Gastroesophageal sphincter (tissue), 4 donors: Measurements from ENCODE around the gene HS1BP3. TPM values are rescaled to one million over a fixed set of nuclear protein-coding genes. Genes with fewer than 3 reads are reported as not detected.

ENCODE experiments used
- ATAC-seq: fragments of 150-250 bp; one replicate; pipeline ENCODE4 v1.9.1; 2016; ENCODE audit warnings: mild to moderate bottlenecking, moderate library complexity
- H3K27ac ChIP-seq, 4 donors: fragments of 200-600 bp; sonication (generic) in 3 of 4; 1 replicate in 3 of 4; 2 replicates in 1 of 4; pipeline ENCODE4 v1.5.1; 2016 to 2019
- H3K27me3 ChIP-seq: fragments of 200-600 bp; sonication (generic); one replicate; pipeline ENCODE4 v1.5.1; 2019
- H3K36me3 ChIP-seq, 2 donors: fragments of 200-600 bp; sonication (generic); one replicate each; pipeline ENCODE4 v1.5.1; 2019; ENCODE audit warnings: control low read depth in 1 of 2
- H3K4me1 ChIP-seq, 3 donors: fragments of 200-600 bp; sonication (generic); 1 replicate in 2 of 3; 2 replicates in 1 of 3; pipeline ENCODE4 v1.5.1; 2016 to 2019; ENCODE audit warnings: control low read depth in 2 of 3
- H3K4me3 ChIP-seq, 2 donors: fragments of 200-600 bp; sonication (generic); one replicate each; pipeline ENCODE4 v1.5.1; 2019; ENCODE audit warnings: mild to moderate bottlenecking in 1 of 2, moderate library complexity in 1 of 2
- H3K9me3 ChIP-seq, 3 donors: fragments of 200-600 bp; sonication (generic); one replicate each; pipeline ENCODE4 v1.5.1; 2017 to 2019; ENCODE audit warnings: control low read depth in 2 of 3
- CTCF ChIP-seq, 4 experiments: fragments of 200-600 bp in 2 of 4; fragments of 450-650 bp in 2 of 4; sonication (generic) in 1 of 4; IDR thresholded peaks; one replicate each; pipeline ENCODE4 v1.5.1; 2017 to 2019; ENCODE audit warnings: antibody characterized with exemption in 4 of 4, mild to moderate bottlenecking in 2 of 4, moderate library complexity in 2 of 4
- EP300 ChIP-seq: sonication (generic); formaldehyde crosslinking; IDR thresholded peaks from one replicate; pipeline ENCODE4 v1.6.1; 2017; ENCODE audit warnings: antibody characterized with exemption, mild to moderate bottlenecking
- POLR2A ChIP-seq, 2 donors: fragments of 450-650 bp; IDR thresholded peaks; one replicate each; pipeline ENCODE4 v1.6.1; 2017; ENCODE audit warnings: antibody characterized with exemption in 2 of 2, mild to moderate bottlenecking in 2 of 2, moderate library complexity in 1 of 2
- POLR2AphosphoS5 ChIP-seq: sonication (generic); formaldehyde crosslinking; IDR thresholded peaks from one replicate; pipeline ENCODE4 v1.6.1; 2017; ENCODE audit warnings: antibody characterized with exemption
- WGBS, 2 donors: methylation state at CpG; one replicate each; pipeline ENCODE4 v1.1.5; 2018; ENCODE audit warnings: low coverage in 1 of 2; 5-methylcytosine and 5-hydroxymethylcytosine counted together
- total RNA-seq, 4 donors: library from RNA; depleted of rRNA; stranded (reverse); fragments of >200 nt; gene quantifications; one replicate each; pipeline ENCODE4 v1.1.0, GENCODE V29; 2016

Gene HS1BP3
- total RNA-seq, 4 donors from 2014 or later = 42.8 to 89.1 (median 61.4) TPM

DNA sequence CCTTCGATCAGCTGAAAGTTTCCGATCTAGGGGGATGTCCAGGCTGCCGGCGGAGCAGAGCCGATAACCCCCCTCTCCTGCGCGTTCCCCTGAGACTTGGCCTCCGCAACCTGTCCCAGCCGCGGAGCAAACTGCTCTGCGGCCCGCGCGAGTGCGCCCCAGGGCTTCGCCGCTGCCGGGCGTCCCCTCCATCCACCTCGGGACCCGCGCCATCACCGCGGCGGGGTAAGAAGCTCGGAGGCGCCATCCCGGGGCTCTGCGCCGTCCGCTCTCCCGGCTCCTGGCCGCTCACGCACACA is 15.1 kb upstream of the HS1BP3 start:
- no peak for TF ChIP-seq POLR2A (IDR thresholded peaks at IDR 0.05)
- TF ChIP-seq CTCF (IDR thresholded peaks at IDR 0.05) = no peak
- TF ChIP-seq EP300 = no peak
- TF ChIP-seq POLR2AphosphoS5 = no peak
- Histone ChIP-seq H3K4me1 (peaks cover 0 to 69% (median 19%) of the 10 kb centered on the region in 3 donors), H3K27me3 (peaks cover 92% of the 10 kb centered on the region)

DNA sequence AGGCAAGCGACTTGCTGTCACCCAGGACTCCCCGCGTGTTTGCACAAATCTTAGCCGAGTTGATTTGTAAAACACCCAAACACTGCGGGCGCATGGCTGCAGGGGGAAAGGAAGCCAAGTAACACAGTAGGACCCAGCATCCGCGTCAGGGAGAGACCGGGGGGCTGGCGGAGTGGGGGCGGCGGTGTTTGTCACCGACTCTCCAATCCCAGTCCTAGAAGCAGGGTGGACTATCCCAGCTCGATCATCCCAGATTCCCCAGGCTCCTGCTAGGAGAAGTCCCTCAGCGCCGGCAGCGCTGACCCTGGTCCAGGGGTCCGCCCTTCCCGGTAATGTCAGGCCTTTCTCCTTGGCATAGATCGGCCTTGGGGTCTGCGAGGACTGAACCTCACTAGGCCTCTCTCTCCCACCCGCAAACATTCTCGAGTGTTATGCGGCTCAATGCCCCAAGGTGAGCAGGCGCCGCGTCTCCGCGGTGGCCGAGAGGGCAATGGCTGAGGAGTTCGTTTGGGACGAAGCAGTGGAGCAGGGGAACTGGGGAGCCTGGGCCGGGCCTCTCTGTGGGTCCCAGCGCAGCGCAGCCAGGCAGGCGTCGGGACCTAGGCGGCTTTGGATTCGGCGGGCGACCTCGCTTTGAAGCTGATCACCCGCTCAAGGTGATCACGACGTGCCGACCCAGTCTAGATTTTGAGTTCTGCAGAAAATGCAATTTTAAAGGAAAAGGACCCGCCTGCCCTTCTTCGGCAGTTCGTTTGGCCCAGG is 14.5 kb upstream of the HS1BP3 start:
- no peak for ATAC-seq
- Histone ChIP-seq H3K27ac (peak overlapping the region in 3 of 4 donors; percentile 62 to 85 (median 82)), H3K4me3 (peak overlapping the region; percentile 51 to 60), H3K27me3 (peaks cover 92% of the 10 kb centered on the region), H3K4me1 (peaks cover 0 to 64% (median 19%) of the 10 kb centered on the region in 3 donors), H3K36me3 (no peaks in the 10 kb centered on the region), H3K9me3 (no peaks in the 10 kb centered on the region)
- 0% methylated on average over 10 of the region's 49 CpGs; no CpG with 5 or more reads in 1 of the 2 donors for WGBS, 2 donors
- TF ChIP-seq POLR2A (IDR thresholded peaks at IDR 0.05) (no peak), CTCF (IDR thresholded peaks at IDR 0.05) (no peak), POLR2AphosphoS5 (no peak), EP300 (no peak)

More for the DNA sequence above, 15.1 kb upstream of the HS1BP3 start:
- Histone ChIP-seq H3K9me3 (no peaks in the 10 kb centered on the region), H3K27ac (peak overlapping the region; percentile 40 to 85 (median 72)), H3K4me3 (peak overlapping the region; percentile 51 to 60), H3K36me3 (no peaks in the 10 kb centered on the region)
- ATAC-seq = no peak
- WGBS, 2 donors = no CpG with 5 or more reads among the region's 34 CpGs

- 15 to 51% methylated on average over 5 to 6 of the region's 17 CpGs for WGBS, 2 donors
- no peak for TF ChIP-seq POLR2AphosphoS5
- TF ChIP-seq CTCF (IDR thresholded peaks at IDR 0.05) = no peak
- no peak for TF ChIP-seq POLR2A (IDR thresholded peaks at IDR 0.05)
- no peak for TF ChIP-seq EP300
- Histone ChIP-seq H3K27ac (peak overlapping the region in 1 of 4 donors; percentile 82), H3K4me3 (peak overlapping the region in 1 of 2 donors; percentile 60), H3K27me3 (peaks cover 85% of the 10 kb centered on the region), H3K36me3 (no peaks in the 10 kb centered on the region), H3K4me1 (peaks cover 0 to 58% (median 19%) of the 10 kb centered on the region in 3 donors), H3K9me3 (no peaks in the 10 kb centered on the region)
- no peak for ATAC-seq
Measured at GRCh38 chr2:20664431-20665242, 13.7 kb upstream of the HS1BP3 start.

- Histone ChIP-seq H3K9me3 (no peaks in the 10 kb centered on the region), H3K4me1 (peaks cover 0 to 58% (median 19%) of the 10 kb centered on the region in 3 donors), H3K27ac (no peak overlapping the region), H3K36me3 (no peaks in the 10 kb centered on the region), H3K27me3 (peaks cover 79% of the 10 kb centered on the region), H3K4me3 (no peak overlapping the region)
- no peak for ATAC-seq
- WGBS, 2 donors = 50 to 57% methylated on average over 1 of the region's 2 CpGs
- TF ChIP-seq POLR2AphosphoS5 (no peak), POLR2A (IDR thresholded peaks at IDR 0.05) (no peak), CTCF (IDR thresholded peaks at IDR 0.05) (no peak), EP300 (no peak)
Measured at GRCh38 chr2:20664071-20664390, 13.1 kb upstream of the HS1BP3 start.
